ENCODE measurements around the gene KANTR.

The KANTR gene

DNA sequence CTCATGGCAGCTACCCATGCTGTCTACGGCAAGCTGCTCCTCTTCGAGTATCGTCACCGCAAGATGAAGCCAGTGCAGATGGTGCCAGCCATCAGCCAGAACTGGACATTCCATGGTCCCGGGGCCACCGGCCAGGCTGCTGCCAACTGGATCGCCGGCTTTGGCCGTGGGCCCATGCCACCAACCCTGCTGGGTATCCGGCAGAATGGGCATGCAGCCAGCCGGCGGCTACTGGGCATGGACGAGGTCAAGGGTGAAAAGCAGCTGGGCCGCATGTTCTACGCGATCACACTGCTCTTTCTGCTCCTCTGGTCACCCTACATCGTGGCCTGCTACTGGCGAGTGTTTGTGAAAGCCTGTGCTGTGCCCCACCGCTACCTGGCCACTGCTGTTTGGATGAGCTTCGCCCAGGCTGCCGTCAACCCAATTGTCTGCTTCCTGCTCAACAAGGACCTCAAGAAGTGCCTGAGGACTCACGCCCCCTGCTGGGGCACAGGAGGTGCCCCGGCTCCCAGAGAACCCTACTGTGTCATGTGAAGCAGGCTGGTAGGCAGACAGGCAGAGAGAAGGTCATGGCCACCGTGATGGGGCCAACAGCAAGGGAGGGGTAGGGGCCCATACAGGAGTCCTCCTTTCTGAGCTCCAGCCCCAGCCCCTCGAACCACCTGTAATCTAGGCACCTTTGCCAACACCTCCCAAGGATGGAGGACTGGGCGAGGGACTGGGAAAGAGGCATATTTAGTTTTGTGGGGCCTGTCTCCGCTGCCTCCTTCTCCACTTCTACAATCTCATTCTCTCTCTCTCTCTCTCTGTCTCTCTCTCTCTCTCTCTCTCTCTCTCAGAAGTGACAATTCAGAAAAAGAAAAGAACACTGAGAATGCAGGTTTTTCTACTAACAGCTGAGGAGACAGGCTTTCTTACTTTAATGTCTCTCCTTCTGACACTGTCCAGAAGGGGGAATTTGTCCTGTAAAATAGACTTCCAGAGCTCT is 16.4 kb upstream of the KANTR start:
- H3K23ac ChIP-seq (ENCODE audit: low read length) = no peak overlapping the region
- H3K4me1 ChIP-seq (ENCODE audit: control insufficient read depth, low read depth, low read length) = no peaks in the 10 kb centered on the region
- H2BK5ac ChIP-seq (ENCODE audit: low read length) = no peak overlapping the region
- WGBS (ENCODE audit: extremely low coverage, insufficient coverage, low lambda C conversion rate) = no CpG with 5 or more reads among the region's 27 CpGs
- H4K5ac ChIP-seq (ENCODE audit: low read length) = no peak overlapping the region
- DNase-seq = no peak
- H3K56ac ChIP-seq (ENCODE audit: low read length) = no peak overlapping the region
- no peak overlapping the region for H2BK120ac ChIP-seq (ENCODE audit: low read depth, low read length)
- H3K4ac ChIP-seq (ENCODE audit: low read depth, low read length) = no peak overlapping the region
- H2AK5ac ChIP-seq (ENCODE audit: low read length) = no peak overlapping the region
- H3K27ac ChIP-seq (ENCODE audit: low read depth, low read length) = no peak overlapping the region
- H3K36me3 ChIP-seq (ENCODE audit: control insufficient read depth, insufficient read depth, low read length) = no peaks in the 10 kb centered on the region
- no peak overlapping the region for H4K8ac ChIP-seq (ENCODE audit: low read depth, low read length)
- no peak overlapping the region for H2BK15ac ChIP-seq (replicated peaks; ENCODE audit: low read depth)
- no peaks in the 10 kb centered on the region for H3K27me3 ChIP-seq (ENCODE audit: insufficient read depth, low read length, poor library complexity)
- H3K4me2 ChIP-seq (ENCODE audit: low read length) = no peak overlapping the region
- no peaks in the 10 kb centered on the region for H3K79me2 ChIP-seq (ENCODE audit: control insufficient read depth, insufficient read depth, low read length)
- no peak overlapping the region for H3K18ac ChIP-seq (ENCODE audit: low read length)
- no peak overlapping the region for H3K4me3 ChIP-seq (ENCODE audit: low read length)
- H3K79me1 ChIP-seq (ENCODE audit: low read length) = no peaks in the 10 kb centered on the region
- no peak overlapping the region for H3K9ac ChIP-seq (ENCODE audit: low read length)

GRCh38 chrX:53078943-53079342 is 15.0 kb upstream of the KANTR start:
- Histone ChIP-seq H3K27ac (ENCODE audit: low read depth, low read length) (no peak overlapping the region), H3K23ac (ENCODE audit: low read length) (no peak overlapping the region), H2BK5ac (ENCODE audit: low read length) (no peak overlapping the region), H3K36me3 (ENCODE audit: control insufficient read depth, insufficient read depth, low read length) (no peaks in the 10 kb centered on the region), H2BK120ac (ENCODE audit: low read depth, low read length) (no peak overlapping the region), H3K56ac (ENCODE audit: low read length) (no peak overlapping the region), H4K8ac (ENCODE audit: low read depth, low read length) (no peak overlapping the region), H2AK5ac (ENCODE audit: low read length) (no peak overlapping the region), H3K18ac (ENCODE audit: low read length) (no peak overlapping the region), H3K79me2 (ENCODE audit: control insufficient read depth, insufficient read depth, low read length) (no peaks in the 10 kb centered on the region), H4K5ac (ENCODE audit: low read length) (no peak overlapping the region), H3K4me2 (ENCODE audit: low read length) (no peak overlapping the region), H3K79me1 (ENCODE audit: low read length) (peaks cover 1% of the 10 kb centered on the region), H3K4me1 (ENCODE audit: control insufficient read depth, low read depth, low read length) (no peaks in the 10 kb centered on the region), H2BK15ac (replicated peaks; ENCODE audit: low read depth) (no peak overlapping the region), H3K9ac (ENCODE audit: low read length) (no peak overlapping the region), H3K4ac (ENCODE audit: low read depth, low read length) (no peak overlapping the region), H3K4me3 (ENCODE audit: low read length) (no peak overlapping the region), H3K27me3 (ENCODE audit: insufficient read depth, low read length, poor library complexity) (no peaks in the 10 kb centered on the region)
- WGBS (ENCODE audit: extremely low coverage, insufficient coverage, low lambda C conversion rate) = no CpG with 5 or more reads among the region's 1 CpG
- no peak for DNase-seq

- Histone ChIP-seq H2BK120ac (ENCODE audit: low read depth, low read length) (no peak overlapping the region), H4K5ac (ENCODE audit: low read length) (no peak overlapping the region), H3K27ac (ENCODE audit: low read depth, low read length) (no peak overlapping the region), H3K27me3 (ENCODE audit: insufficient read depth, low read length, poor library complexity) (no peaks in the 10 kb centered on the region), H3K4me1 (ENCODE audit: control insufficient read depth, low read depth, low read length) (no peaks in the 10 kb centered on the region), H3K23ac (ENCODE audit: low read length) (no peak overlapping the region), H2AK5ac (ENCODE audit: low read length) (no peak overlapping the region), H3K18ac (ENCODE audit: low read length) (peak overlapping the region; percentile 23), H3K4me3 (ENCODE audit: low read length) (no peak overlapping the region), H3K9ac (ENCODE audit: low read length) (peak overlapping the region; percentile 44), H3K56ac (ENCODE audit: low read length) (peak overlapping the region; percentile 49), H2BK15ac (replicated peaks; ENCODE audit: low read depth) (no peak overlapping the region), H3K79me1 (ENCODE audit: low read length) (peaks cover 2% of the 10 kb centered on the region), H3K4me2 (ENCODE audit: low read length) (no peak overlapping the region), H4K8ac (ENCODE audit: low read depth, low read length) (no peak overlapping the region), H3K36me3 (ENCODE audit: control insufficient read depth, insufficient read depth, low read length) (peaks cover under 1% of the 10 kb centered on the region), H3K79me2 (ENCODE audit: control insufficient read depth, insufficient read depth, low read length) (no peaks in the 10 kb centered on the region), H3K4ac (ENCODE audit: low read depth, low read length) (no peak overlapping the region), H2BK5ac (ENCODE audit: low read length) (no peak overlapping the region)
- WGBS (ENCODE audit: extremely low coverage, insufficient coverage, low lambda C conversion rate) = no CpG with 5 or more reads among the region's 17 CpGs
- DNase-seq = no peak
Measured at GRCh38 chrX:53080628-53081580, 13.0 kb upstream of the KANTR start.

DNA sequence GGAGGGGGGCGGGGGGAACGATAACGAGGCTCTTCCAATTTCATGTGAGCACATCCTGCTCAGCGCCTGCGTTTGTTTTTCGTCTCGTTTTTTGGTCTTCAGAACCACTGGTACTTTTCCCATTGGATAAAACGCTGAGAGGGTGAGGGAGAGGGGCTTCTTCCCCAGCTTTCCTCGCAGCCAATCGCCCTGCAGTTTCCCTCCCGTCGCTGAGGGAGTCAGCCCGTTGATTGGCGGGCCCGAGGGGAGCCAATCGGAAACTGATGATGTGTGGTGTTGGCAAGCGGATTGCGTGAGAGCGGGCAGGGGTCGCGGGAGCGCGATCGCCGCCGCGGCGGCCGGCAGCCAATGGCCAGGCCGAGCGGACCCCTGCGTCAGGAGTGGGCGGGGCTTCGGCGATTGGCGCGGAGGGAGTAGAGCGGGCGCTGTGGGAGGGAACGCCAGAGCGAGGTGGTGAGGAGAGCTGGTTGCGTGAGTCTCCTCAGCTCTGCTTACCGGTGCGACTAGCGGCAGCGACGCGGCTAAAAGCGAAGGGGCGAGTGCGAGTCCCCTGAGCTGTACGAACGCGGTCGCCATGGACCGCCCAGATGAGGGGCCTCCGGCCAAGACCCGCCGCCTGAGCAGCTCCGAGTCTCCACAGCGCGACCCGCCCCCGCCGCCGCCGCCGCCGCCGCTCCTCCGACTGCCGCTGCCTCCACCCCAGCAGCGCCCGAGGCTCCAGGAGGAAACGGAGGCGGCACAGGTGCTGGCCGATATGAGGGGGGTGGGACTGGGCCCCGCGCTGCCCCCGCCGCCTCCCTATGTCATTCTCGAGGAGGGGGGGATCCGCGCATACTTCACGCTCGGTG is 11.8 kb upstream of the KANTR start, which contains the start of gene TSPYL2:
TSPYL2 (plus strand) TSS at position 443 of the 848 bp plus-strand sequence; CDS start at position 575, 132 bp downstream.
- no CpG with 5 or more reads among the region's 86 CpGs for WGBS (ENCODE audit: extremely low coverage, insufficient coverage, low lambda C conversion rate)
- Histone ChIP-seq H3K4me2 (ENCODE audit: low read length) (peak within 1 kb of the TSS; percentile 79), H2BK120ac (ENCODE audit: low read depth, low read length) (no peak within 1 kb of the TSS)

More for the DNA sequence above, 11.8 kb upstream of the KANTR start, which contains the start of gene TSPYL2:
- Histone ChIP-seq H3K27ac (ENCODE audit: low read depth, low read length) (peak within 1 kb of the TSS; percentile 66), H3K4me1 (ENCODE audit: control insufficient read depth, low read depth, low read length) (no peaks in the 10 kb centered on the region), H3K27me3 (ENCODE audit: insufficient read depth, low read length, poor library complexity) (no peaks in the 10 kb centered on the region), H3K4ac (ENCODE audit: low read depth, low read length) (no peak within 1 kb of the TSS), H4K5ac (ENCODE audit: low read length) (no peak within 1 kb of the TSS), H2BK15ac (replicated peaks; ENCODE audit: low read depth) (no peak within 1 kb of the TSS), H3K4me3 (ENCODE audit: low read length) (peak within 1 kb of the TSS; percentile 68), H3K79me2 (ENCODE audit: control insufficient read depth, insufficient read depth, low read length) (no peaks in the 10 kb centered on the region), H3K36me3 (ENCODE audit: control insufficient read depth, insufficient read depth, low read length) (peaks cover 3% of the 10 kb centered on the region), H3K23ac (ENCODE audit: low read length) (no peak within 1 kb of the TSS), H3K9ac (ENCODE audit: low read length) (peak within 1 kb of the TSS; percentile 74), H3K18ac (ENCODE audit: low read length) (peak within 1 kb of the TSS; percentile 23), H2AK5ac (ENCODE audit: low read length) (no peak within 1 kb of the TSS), H3K79me1 (ENCODE audit: low read length) (peaks cover 2% of the 10 kb centered on the region), H4K8ac (ENCODE audit: low read depth, low read length) (no peak within 1 kb of the TSS), H2BK5ac (ENCODE audit: low read length) (no peak within 1 kb of the TSS), H3K56ac (ENCODE audit: low read length) (peak within 1 kb of the TSS; percentile 87)
- DNase-seq = peak; percentile 98

Measured in mesendoderm (in vitro differentiated cells).